ENCODE results near the gene CCR5.

DNA sequence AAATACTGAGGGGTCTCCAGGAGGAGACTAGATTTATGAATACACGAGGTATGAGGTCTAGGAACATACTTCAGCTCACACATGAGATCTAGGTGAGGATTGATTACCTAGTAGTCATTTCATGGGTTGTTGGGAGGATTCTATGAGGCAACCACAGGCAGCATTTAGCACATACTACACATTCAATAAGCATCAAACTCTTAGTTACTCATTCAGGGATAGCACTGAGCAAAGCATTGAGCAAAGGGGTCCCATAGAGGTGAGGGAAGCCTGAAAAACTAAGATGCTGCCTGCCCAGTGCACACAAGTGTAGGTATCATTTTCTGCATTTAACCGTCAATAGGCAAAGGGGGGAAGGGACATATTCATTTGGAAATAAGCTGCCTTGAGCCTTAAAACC, 4.5 kb downstream of the CCR5 start:
- TF ChIP-seq CTCF (IDR thresholded peaks at IDR 0.05) (no peak), EZH2 (IDR thresholded peaks at IDR 0.05) (no peak), EZH2phosphoT487 (IDR thresholded peaks at IDR 0.05) (no peak)
